ENCODE measurements around the gene PCBP3.

Gene PCBP3

GRCh38 chr21:45723049-45723958 lies 79.8 kb downstream of the PCBP3 start:
- Histone ChIP-seq H3K4me3 (replicated peaks; ENCODE audit: insufficient read depth, low read length) (no peak overlapping the region), H3K27me3 (ENCODE audit: insufficient read depth, poor library complexity, severe bottlenecking) (peaks cover 2% of the 10 kb centered on the region), H3K27ac (replicated peaks) (no peak overlapping the region)
- DNase-seq (ENCODE audit: low read depth in 1 of 2, low spot score in 1 of 2), result no peak
- TF ChIP-seq GABPA (IDR thresholded peaks at IDR 0.05; ENCODE audit: low read depth) (no peak), POLR2AphosphoS5 (IDR thresholded peaks at IDR 0.05; ENCODE audit: low read depth) (no peak)
- TF ChIP-seq, protein P1, sequence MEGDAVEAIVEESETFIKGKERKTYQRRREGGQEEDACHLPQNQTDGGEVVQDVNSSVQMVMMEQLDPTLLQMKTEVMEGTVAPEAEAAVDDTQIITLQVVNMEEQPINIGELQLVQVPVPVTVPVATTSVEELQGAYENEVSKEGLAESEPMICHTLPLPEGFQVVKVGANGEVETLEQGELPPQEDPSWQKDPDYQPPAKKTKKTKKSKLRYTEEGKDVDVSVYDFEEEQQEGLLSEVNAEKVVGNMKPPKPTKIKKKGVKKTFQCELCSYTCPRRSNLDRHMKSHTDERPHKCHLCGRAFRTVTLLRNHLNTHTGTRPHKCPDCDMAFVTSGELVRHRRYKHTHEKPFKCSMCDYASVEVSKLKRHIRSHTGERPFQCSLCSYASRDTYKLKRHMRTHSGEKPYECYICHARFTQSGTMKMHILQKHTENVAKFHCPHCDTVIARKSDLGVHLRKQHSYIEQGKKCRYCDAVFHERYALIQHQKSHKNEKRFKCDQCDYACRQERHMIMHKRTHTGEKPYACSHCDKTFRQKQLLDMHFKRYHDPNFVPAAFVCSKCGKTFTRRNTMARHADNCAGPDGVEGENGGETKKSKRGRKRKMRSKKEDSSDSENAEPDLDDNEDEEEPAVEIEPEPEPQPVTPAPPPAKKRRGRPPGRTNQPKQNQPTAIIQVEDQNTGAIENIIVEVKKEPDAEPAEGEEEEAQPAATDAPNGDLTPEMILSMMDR (IDR thresholded peaks at IDR 0.05; ENCODE audit: insufficient read depth, low read length), result no peak

DNA sequence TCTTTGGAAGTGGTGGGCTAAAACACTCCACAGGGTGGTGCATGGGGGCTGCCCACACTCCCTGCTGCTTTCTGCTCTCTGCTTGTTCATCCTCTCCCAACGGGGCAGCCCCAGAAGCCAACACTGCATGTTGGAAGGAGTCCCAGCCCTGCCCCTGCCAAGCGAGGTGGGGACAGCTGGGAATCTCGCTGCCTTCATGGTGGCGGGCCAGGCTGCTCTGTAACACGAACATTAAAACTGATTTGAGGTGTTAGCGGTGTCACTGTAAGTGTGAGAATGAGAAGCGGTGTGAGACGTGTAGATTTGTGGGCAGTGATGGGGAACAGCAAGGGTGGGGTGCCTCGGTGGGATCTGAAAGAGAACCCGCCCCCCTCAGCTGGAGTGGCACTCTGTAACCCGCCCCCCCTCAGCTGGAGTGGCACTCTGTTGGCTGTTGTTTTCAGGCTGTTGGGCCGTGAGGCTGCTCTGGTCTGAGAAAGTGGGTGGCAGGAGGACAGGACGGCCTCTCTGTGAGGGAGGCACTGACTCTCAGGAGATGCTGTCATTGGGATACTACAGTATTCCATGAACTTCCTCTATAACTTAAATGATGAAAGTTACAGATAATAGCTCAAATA lies 80.9 kb downstream of the PCBP3 start:
- TF ChIP-seq, protein P2, sequence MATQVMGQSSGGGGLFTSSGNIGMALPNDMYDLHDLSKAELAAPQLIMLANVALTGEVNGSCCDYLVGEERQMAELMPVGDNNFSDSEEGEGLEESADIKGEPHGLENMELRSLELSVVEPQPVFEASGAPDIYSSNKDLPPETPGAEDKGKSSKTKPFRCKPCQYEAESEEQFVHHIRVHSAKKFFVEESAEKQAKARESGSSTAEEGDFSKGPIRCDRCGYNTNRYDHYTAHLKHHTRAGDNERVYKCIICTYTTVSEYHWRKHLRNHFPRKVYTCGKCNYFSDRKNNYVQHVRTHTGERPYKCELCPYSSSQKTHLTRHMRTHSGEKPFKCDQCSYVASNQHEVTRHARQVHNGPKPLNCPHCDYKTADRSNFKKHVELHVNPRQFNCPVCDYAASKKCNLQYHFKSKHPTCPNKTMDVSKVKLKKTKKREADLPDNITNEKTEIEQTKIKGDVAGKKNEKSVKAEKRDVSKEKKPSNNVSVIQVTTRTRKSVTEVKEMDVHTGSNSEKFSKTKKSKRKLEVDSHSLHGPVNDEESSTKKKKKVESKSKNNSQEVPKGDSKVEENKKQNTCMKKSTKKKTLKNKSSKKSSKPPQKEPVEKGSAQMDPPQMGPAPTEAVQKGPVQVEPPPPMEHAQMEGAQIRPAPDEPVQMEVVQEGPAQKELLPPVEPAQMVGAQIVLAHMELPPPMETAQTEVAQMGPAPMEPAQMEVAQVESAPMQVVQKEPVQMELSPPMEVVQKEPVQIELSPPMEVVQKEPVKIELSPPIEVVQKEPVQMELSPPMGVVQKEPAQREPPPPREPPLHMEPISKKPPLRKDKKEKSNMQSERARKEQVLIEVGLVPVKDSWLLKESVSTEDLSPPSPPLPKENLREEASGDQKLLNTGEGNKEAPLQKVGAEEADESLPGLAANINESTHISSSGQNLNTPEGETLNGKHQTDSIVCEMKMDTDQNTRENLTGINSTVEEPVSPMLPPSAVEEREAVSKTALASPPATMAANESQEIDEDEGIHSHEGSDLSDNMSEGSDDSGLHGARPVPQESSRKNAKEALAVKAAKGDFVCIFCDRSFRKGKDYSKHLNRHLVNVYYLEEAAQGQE (IDR thresholded peaks at IDR 0.05; ENCODE audit: insufficient replicate concordance, low read depth), result no peak
- TF ChIP-seq, protein P1 (IDR thresholded peaks at IDR 0.05; ENCODE audit: insufficient read depth, low read length), result no peak
- TF ChIP-seq SPI1 (IDR thresholded peaks at IDR 0.05; ENCODE audit: borderline replicate concordance, low read depth) (no peak), GABPA (IDR thresholded peaks at IDR 0.05; ENCODE audit: low read depth) (no peak), POLR2AphosphoS5 (IDR thresholded peaks at IDR 0.05; ENCODE audit: low read depth) (no peak)
- Histone ChIP-seq H3K27me3 (ENCODE audit: insufficient read depth, poor library complexity, severe bottlenecking) (no peaks in the 10 kb centered on the region), H3K27ac (replicated peaks) (no peak overlapping the region), H3K4me3 (replicated peaks; ENCODE audit: insufficient read depth, low read length) (no peak overlapping the region)
- DNase-seq (ENCODE audit: low read depth in 1 of 2, low spot score in 1 of 2), result no peak

DNA sequence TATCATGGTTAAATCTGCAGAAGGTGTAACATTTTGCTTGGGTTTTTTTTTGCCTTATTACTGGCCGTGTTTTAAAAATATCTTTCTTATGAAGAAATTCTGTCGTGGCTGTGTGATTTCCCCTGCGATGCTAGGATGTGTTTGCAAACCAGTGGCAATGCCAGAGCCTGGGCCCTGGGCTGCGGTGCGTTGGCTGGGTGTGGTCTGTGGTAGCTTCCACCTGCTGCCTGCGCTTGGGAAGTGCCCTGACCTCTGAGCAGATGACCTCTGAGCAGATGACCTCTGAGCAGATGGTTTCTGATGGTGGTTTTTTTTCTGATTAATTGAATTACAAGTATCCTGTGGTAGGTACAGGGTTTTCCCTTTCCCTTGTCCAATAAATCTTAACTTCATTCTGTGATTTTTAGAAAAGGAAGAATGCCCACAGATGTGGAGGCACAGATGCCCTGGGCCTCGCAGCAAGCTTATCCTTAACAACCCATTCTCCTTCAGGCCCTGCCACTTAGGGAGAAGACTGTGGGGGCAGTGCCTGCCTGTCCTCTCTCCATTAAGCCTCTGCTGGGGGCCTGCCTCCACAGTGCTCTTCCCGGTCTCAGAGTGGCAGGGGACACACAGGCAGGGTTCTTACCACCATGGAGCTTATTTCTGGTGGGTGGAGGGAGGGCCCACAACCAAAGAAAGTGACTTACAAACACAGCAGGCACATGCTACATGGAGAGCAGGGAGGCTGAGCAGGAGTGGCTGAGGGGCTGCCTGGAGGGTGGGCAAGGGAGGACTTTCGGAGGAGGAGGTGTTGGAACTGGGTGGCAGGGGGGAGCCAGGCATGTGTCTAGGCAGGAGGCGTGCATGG lies 81.7 kb downstream of the PCBP3 start:
- Histone ChIP-seq H3K27me3 (ENCODE audit: insufficient read depth, poor library complexity, severe bottlenecking) (peaks cover 3% of the 10 kb centered on the region), H3K4me3 (replicated peaks; ENCODE audit: insufficient read depth, low read length) (no peak overlapping the region), H3K27ac (replicated peaks) (no peak overlapping the region)
- TF ChIP-seq, protein P1 (IDR thresholded peaks at IDR 0.05; ENCODE audit: insufficient read depth, low read length), result no peak
- no peak for DNase-seq (ENCODE audit: low read depth in 1 of 2, low spot score in 1 of 2)

GRCh38 chr21:45725844-45726200 lies 82.3 kb downstream of the PCBP3 start:
- TF ChIP-seq, protein P1 (IDR thresholded peaks at IDR 0.05; ENCODE audit: insufficient read depth, low read length), result no peak
- TF ChIP-seq GABPA (IDR thresholded peaks at IDR 0.05; ENCODE audit: low read depth) (no peak), SPI1 (IDR thresholded peaks at IDR 0.05; ENCODE audit: borderline replicate concordance, low read depth) (no peak), POLR2AphosphoS5 (IDR thresholded peaks at IDR 0.05; ENCODE audit: low read depth) (no peak)
- TF ChIP-seq, protein P2 (IDR thresholded peaks at IDR 0.05; ENCODE audit: insufficient replicate concordance, low read depth), result no peak
- Histone ChIP-seq H3K4me3 (replicated peaks; ENCODE audit: insufficient read depth, low read length) (no peak overlapping the region), H3K27me3 (ENCODE audit: insufficient read depth, poor library complexity, severe bottlenecking) (peaks cover 4% of the 10 kb centered on the region), H3K27ac (replicated peaks) (no peak overlapping the region)
- DNase-seq (ENCODE audit: low read depth in 1 of 2, low spot score in 1 of 2), result no peak
